Measurements from ENCODE around the gene RYR2. TPM values are rescaled to one million over a fixed set of nuclear protein-coding genes. Genes with fewer than 3 reads are reported as not detected.

Gene RYR2
- polyA plus RNA-seq, 1 of the 3 experiments (the other 2 are of a cell fraction), result under 0.01 TPM

DNA sequence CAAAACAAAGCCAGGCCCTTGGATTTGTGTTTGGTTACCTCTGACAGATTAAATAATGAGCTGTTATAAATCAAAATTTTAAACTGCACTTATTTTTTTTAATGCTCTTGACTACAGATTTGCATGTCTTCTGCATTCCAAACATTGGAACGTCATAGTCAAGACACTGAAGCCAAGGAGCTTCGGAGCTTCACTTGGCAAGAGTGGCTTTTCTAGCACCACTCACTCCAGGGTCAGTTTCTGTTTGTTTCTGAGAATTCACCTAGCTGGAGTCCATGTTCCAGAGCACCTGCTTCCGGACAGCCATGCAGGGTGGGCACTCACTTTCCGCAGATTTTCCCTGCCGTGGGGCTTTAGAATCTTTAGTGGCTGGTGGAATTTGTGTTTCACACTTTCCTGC, 645.8 kb downstream of the RYR2 start:
- no peaks in the 10 kb centered on the region for H4K20me1 ChIP-seq (ENCODE audit: insufficient read depth)
- no peaks in the 10 kb centered on the region for H3K36me3 ChIP-seq (replicated peaks in 1 of 2; ENCODE audit: control insufficient read depth in 1 of 2, insufficient read depth in 2 of 2, low read length in 1 of 2)
- H3F3A ChIP-seq (replicated peaks; ENCODE audit: insufficient read depth), result no peaks in the 10 kb centered on the region
- H3K9me3 ChIP-seq, result no peaks in the 10 kb centered on the region
- H3K27ac ChIP-seq (ENCODE audit: low read depth in 2 of 2, low read length in 1 of 2), result no peak overlapping the region
- no peaks in the 10 kb centered on the region for H3K9me2 ChIP-seq
- no peak overlapping the region for H3K9ac ChIP-seq
- DNase-seq, result no peak
- H3K4me2 ChIP-seq, result peak overlapping the region; percentile 24; the same call in 1 of the 2 replicates
- ChIA-PET CTCF (interaction anchor here (1.0 to 2.8 kb wide), 4 partner anchors 10 to 120 kb away, joined by 3 to 8 read pairs (median 5); no protein-coding TSS in a partner anchor), POLR2A (no interaction called here)
- H3K27me3 ChIP-seq (ENCODE audit: insufficient read depth), result no peaks in the 10 kb centered on the region
- H2AFZ ChIP-seq (ENCODE audit: low read depth), result no peak overlapping the region
- TF ChIP-seq TCF12 (IDR thresholded peaks at IDR 0.05) (no peak), SIN3A (IDR thresholded peaks at IDR 0.05; ENCODE audit: borderline replicate concordance, low read depth, low read length) (no peak), POLR2AphosphoS5 (IDR thresholded peaks at IDR 0.05; ENCODE audit: low read depth, low read length) (no peak), RCOR1 (IDR thresholded peaks at IDR 0.05; ENCODE audit: low read length) (no peak), TAF1 (IDR thresholded peaks at IDR 0.05; ENCODE audit: borderline replicate concordance, low read depth, low read length) (no peak), GATA2 (CRISPR knock-in tag; IDR thresholded peaks at IDR 0.05) (no peak), GABPA (IDR thresholded peaks at IDR 0.05; ENCODE audit: low read depth) (no peak), RXRA (IDR thresholded peaks at IDR 0.05; ENCODE audit: borderline replicate concordance, low read depth) (no peak), FOXJ3 (CRISPR knock-in tag; IDR thresholded peaks at IDR 0.05) (no peak), IRF3 (IDR thresholded peaks at IDR 0.05; ENCODE audit: low read depth, low read length) (no peak), FOXM1 (IDR thresholded peaks at IDR 0.05; ENCODE audit: low read depth) (no peak), TEAD4 (IDR thresholded peaks at IDR 0.05; ENCODE audit: borderline replicate concordance, insufficient read depth) (no peak)
- TF ChIP-seq, protein P1, sequence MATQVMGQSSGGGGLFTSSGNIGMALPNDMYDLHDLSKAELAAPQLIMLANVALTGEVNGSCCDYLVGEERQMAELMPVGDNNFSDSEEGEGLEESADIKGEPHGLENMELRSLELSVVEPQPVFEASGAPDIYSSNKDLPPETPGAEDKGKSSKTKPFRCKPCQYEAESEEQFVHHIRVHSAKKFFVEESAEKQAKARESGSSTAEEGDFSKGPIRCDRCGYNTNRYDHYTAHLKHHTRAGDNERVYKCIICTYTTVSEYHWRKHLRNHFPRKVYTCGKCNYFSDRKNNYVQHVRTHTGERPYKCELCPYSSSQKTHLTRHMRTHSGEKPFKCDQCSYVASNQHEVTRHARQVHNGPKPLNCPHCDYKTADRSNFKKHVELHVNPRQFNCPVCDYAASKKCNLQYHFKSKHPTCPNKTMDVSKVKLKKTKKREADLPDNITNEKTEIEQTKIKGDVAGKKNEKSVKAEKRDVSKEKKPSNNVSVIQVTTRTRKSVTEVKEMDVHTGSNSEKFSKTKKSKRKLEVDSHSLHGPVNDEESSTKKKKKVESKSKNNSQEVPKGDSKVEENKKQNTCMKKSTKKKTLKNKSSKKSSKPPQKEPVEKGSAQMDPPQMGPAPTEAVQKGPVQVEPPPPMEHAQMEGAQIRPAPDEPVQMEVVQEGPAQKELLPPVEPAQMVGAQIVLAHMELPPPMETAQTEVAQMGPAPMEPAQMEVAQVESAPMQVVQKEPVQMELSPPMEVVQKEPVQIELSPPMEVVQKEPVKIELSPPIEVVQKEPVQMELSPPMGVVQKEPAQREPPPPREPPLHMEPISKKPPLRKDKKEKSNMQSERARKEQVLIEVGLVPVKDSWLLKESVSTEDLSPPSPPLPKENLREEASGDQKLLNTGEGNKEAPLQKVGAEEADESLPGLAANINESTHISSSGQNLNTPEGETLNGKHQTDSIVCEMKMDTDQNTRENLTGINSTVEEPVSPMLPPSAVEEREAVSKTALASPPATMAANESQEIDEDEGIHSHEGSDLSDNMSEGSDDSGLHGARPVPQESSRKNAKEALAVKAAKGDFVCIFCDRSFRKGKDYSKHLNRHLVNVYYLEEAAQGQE (IDR thresholded peaks at IDR 0.05; ENCODE audit: low read depth, low read length), result no peak
- no peak overlapping the region for H3K4me3 ChIP-seq (ENCODE audit: low read depth in 2 of 2, low read length in 1 of 2)
- 38% methylated on average over 5 of the region's 5 CpGs for WGBS (ENCODE audit: low lambda C conversion rate)
- H3K79me2 ChIP-seq (ENCODE audit: insufficient read depth), result no peaks in the 10 kb centered on the region
- H3K4me1 ChIP-seq (ENCODE audit: control insufficient read depth in 1 of 2, insufficient read depth in 2 of 2, low read depth in 1 of 2, low read length in 1 of 2), result no peaks in the 10 kb centered on the region; a peak in 1 of 4 replicates

- Histone ChIP-seq H2AFZ (ENCODE audit: low read depth) (no peak overlapping the region), H3K9me2 (no peaks in the 10 kb centered on the region), H3K9me3 (no peaks in the 10 kb centered on the region), H3K4me2 (no peak overlapping the region), H3K27me3 (ENCODE audit: insufficient read depth) (no peaks in the 10 kb centered on the region), H3K4me3 (ENCODE audit: low read depth in 2 of 2, low read length in 1 of 2) (no peak overlapping the region), H4K20me1 (ENCODE audit: insufficient read depth) (no peaks in the 10 kb centered on the region), H3K27ac (ENCODE audit: low read depth in 2 of 2, low read length in 1 of 2) (no peak overlapping the region), H3K36me3 (replicated peaks in 1 of 2; ENCODE audit: control insufficient read depth in 1 of 2, insufficient read depth in 2 of 2, low read length in 1 of 2) (no peaks in the 10 kb centered on the region), H3K79me2 (ENCODE audit: insufficient read depth) (no peaks in the 10 kb centered on the region), H3K9ac (no peak overlapping the region), H3K4me1 (ENCODE audit: control insufficient read depth in 1 of 2, insufficient read depth in 2 of 2, low read depth in 1 of 2, low read length in 1 of 2) (no peaks in the 10 kb centered on the region), H3F3A (replicated peaks; ENCODE audit: insufficient read depth) (no peaks in the 10 kb centered on the region)
- 41% methylated on average over 2 of the region's 2 CpGs for WGBS (ENCODE audit: low lambda C conversion rate)
- POLR2A ChIA-PET, result no interaction called here
- no peak for DNase-seq
- CTCF ChIA-PET, result interaction anchor here (0.9 to 1.1 kb wide), 4 partner anchors 10 to 109 kb away, joined by 3 to 4 read pairs (median 3); no protein-coding TSS in a partner anchor
- TF ChIP-seq EP300 (IDR thresholded peaks at IDR 0.05; ENCODE audit: borderline replicate concordance in 1 of 2, low read depth in 1 of 2, low read length in 1 of 2) (no peak), FOXJ3 (CRISPR knock-in tag; IDR thresholded peaks at IDR 0.05) (no peak), FOSL2 (IDR thresholded peaks at IDR 0.05; ENCODE audit: borderline replicate concordance, low read depth) (no peak), IRF3 (IDR thresholded peaks at IDR 0.05; ENCODE audit: low read depth, low read length) (no peak), JUND (IDR thresholded peaks at IDR 0.05) (no peak), CHD2 (IDR thresholded peaks at IDR 0.05; ENCODE audit: low read length, partially characterized antibody) (no peak), POLR2AphosphoS5 (IDR thresholded peaks at IDR 0.05; ENCODE audit: low read depth, low read length) (no peak), MXI1 (IDR thresholded peaks at IDR 0.05; ENCODE audit: low read depth, low read length) (no peak), RXRA (IDR thresholded peaks at IDR 0.05; ENCODE audit: borderline replicate concordance, low read depth) (no peak)
- TF ChIP-seq, protein P2, sequence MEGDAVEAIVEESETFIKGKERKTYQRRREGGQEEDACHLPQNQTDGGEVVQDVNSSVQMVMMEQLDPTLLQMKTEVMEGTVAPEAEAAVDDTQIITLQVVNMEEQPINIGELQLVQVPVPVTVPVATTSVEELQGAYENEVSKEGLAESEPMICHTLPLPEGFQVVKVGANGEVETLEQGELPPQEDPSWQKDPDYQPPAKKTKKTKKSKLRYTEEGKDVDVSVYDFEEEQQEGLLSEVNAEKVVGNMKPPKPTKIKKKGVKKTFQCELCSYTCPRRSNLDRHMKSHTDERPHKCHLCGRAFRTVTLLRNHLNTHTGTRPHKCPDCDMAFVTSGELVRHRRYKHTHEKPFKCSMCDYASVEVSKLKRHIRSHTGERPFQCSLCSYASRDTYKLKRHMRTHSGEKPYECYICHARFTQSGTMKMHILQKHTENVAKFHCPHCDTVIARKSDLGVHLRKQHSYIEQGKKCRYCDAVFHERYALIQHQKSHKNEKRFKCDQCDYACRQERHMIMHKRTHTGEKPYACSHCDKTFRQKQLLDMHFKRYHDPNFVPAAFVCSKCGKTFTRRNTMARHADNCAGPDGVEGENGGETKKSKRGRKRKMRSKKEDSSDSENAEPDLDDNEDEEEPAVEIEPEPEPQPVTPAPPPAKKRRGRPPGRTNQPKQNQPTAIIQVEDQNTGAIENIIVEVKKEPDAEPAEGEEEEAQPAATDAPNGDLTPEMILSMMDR (IDR thresholded peaks at IDR 0.05), result no peak
These were observed 648.7 kb downstream of the RYR2 start for GRCh38 chr1:237690656-237691055.

Measured in SK-N-SH (cell line).